Esophagus muscularis mucosa (tissue), 4 donors: ENCODE data around the gene ULK4. TPM values are rescaled to one million over a fixed set of nuclear protein-coding genes. Genes with fewer than 3 reads are reported as not detected.
"Not testable (repeated sequence)": the region's sequence is repeated elsewhere in the genome, so short reads cannot be mapped to it uniquely, and the experiment has no call there.

ENCODE experiments used
- DNase-seq: peaks from one replicate; pipeline ENCODE4 v3.0.0-alpha.2; 2017; ENCODE audit errors: extremely low spot score
- H3K27ac ChIP-seq, 4 donors: fragments of 200-600 bp; sonication (generic); replicated peaks in 1 of 4; 1 replicate in 3 of 4; 2 replicates in 1 of 4; pipeline ENCODE4 v1.5.1; 2016 to 2019; ENCODE audit warnings: mild to moderate bottlenecking in 1 of 4
- H3K27me3 ChIP-seq, 4 donors: fragments of 200-600 bp; sonication (generic); one replicate each; pipeline versions ENCODE4 v1.5.1 to v1.6.0; 2016 to 2019
- H3K36me3 ChIP-seq, 4 donors: fragments of 200-600 bp; sonication (generic); one replicate each; pipeline ENCODE4 v1.5.1; 2016 to 2019
- H3K4me1 ChIP-seq, 4 donors: fragments of 200-600 bp; sonication (generic); one replicate each; pipeline ENCODE4 v1.5.1; 2016 to 2019
- H3K4me3 ChIP-seq, 4 donors: fragments of 200-600 bp; sonication (generic); 1 replicate in 2 of 4; 2 replicates in 2 of 4; pipeline ENCODE4 v1.5.1; 2016 to 2019; ENCODE audit warnings: mild to moderate bottlenecking in 4 of 4, moderate library complexity in 1 of 4
- H3K9me3 ChIP-seq, 4 donors: fragments of 200-600 bp; sonication (generic); 1 replicate in 3 of 4; 2 replicates in 1 of 4; pipeline ENCODE4 v1.5.1; 2016 to 2019
- CTCF ChIP-seq, 3 experiments: fragments of 200-600 bp in 2 of 3; fragments of 450-650 bp in 1 of 3; sonication (generic) in 2 of 3; IDR thresholded peaks; one replicate each; pipeline ENCODE4 v1.5.1; 2017 to 2019; ENCODE audit warnings: antibody characterized with exemption in 3 of 3, mild to moderate bottlenecking in 2 of 3, moderate library complexity in 1 of 3
- EP300 ChIP-seq: sonication (generic); formaldehyde crosslinking; IDR thresholded peaks from one replicate; pipeline ENCODE4 v1.6.1; 2017; ENCODE audit warnings: antibody characterized with exemption
- POLR2A ChIP-seq: fragments of 450-650 bp; IDR thresholded peaks from one replicate; pipeline ENCODE4 v1.6.1; 2017; ENCODE audit warnings: antibody characterized with exemption, moderate library complexity, mild to moderate bottlenecking, low read depth
- POLR2AphosphoS5 ChIP-seq, 2 donors: sonication (generic); formaldehyde crosslinking; IDR thresholded peaks; one replicate each; pipeline ENCODE4 v1.6.1; 2017; ENCODE audit warnings: antibody characterized with exemption in 2 of 2
- WGBS: methylation state at CpG from one replicate; pipeline ENCODE4 v1.1.5; 2018; 5-methylcytosine and 5-hydroxymethylcytosine counted together
- intact Hi-C: fragments of 100-400 bp; cut with DNase I; formaldehyde crosslinking; loops from one replicate; pipeline ENCODE4 v1.15.1; 2023
- total RNA-seq, 4 donors: library from RNA; depleted of rRNA; stranded (reverse); fragments of >200 nt; gene quantifications; one replicate each; pipeline versions ENCODE4 v1.1.0 to v1.2.1, GENCODE V29; 2016

ULK4 gene
- total RNA-seq, 4 donors from 2014 or later, result 4.2 to 15.4 (median 11.0) TPM

GRCh38 chr3:41874022-41874421 lies 87.9 kb downstream of the ULK4 start:
- no peaks in the 10 kb centered on the region for H3K9me3 ChIP-seq
- H3K27ac ChIP-seq, result no peak overlapping the region
- no peak for DNase-seq
- TF ChIP-seq CTCF (IDR thresholded peaks at IDR 0.05), result no peak
- TF ChIP-seq POLR2A, result no peak
- TF ChIP-seq POLR2AphosphoS5 (IDR thresholded peaks at IDR 0.05), result no peak
- no peak for TF ChIP-seq EP300
- 91% methylated on average over 4 of the region's 4 CpGs for WGBS
- H3K4me1 ChIP-seq, result no peaks in the 10 kb centered on the region
- intact Hi-C loops, result no loop called here
- no peaks in the 10 kb centered on the region for H3K36me3 ChIP-seq
- H3K27me3 ChIP-seq, result no peaks in the 10 kb centered on the region
- no peak overlapping the region for H3K4me3 ChIP-seq

GRCh38 chr3:41872157-41872556 lies 89.7 kb downstream of the ULK4 start:
- TF ChIP-seq POLR2A, result no peak
- no peak for TF ChIP-seq CTCF (IDR thresholded peaks at IDR 0.05)
- no peak for TF ChIP-seq POLR2AphosphoS5 (IDR thresholded peaks at IDR 0.05)
- TF ChIP-seq EP300, result no peak
- H3K36me3 ChIP-seq, result no peaks in the 10 kb centered on the region
- no peaks in the 10 kb centered on the region for H3K27me3 ChIP-seq
- no peaks in the 10 kb centered on the region for H3K9me3 ChIP-seq
- no peak overlapping the region for H3K27ac ChIP-seq
- H3K4me3 ChIP-seq, result no peak overlapping the region
- H3K4me1 ChIP-seq, result no peaks in the 10 kb centered on the region
- WGBS, result 88% methylated on average over 1 of the region's 1 CpG
- intact Hi-C loops, result no loop called here
- no peak for DNase-seq

DNA sequence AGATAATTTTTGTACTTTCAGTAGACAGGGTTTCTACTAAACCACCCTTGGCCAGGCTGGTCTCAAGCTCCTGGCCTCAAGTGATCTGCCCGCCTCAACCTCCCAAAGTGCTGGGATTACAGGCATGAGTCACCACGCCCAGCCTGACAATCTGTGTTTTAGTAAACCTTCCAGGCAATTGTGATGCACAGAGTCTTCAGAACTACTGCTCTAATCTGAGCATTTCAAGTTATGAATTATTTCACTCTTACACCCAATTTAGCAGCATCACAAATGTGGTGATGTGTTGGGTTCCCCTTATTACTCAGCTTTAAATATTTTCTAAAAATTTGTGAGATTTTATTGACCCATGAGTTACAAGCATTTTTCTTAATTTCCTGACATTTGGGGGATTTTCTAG lies 94.4 kb downstream of the ULK4 start:
- intact Hi-C loops, result no loop called here
- no peaks in the 10 kb centered on the region for H3K9me3 ChIP-seq
- no peak overlapping the region for H3K27ac ChIP-seq
- no peak overlapping the region for H3K4me3 ChIP-seq
- WGBS, result 89% methylated on average over 2 of the region's 2 CpGs
- no peak for TF ChIP-seq EP300
- no peak for TF ChIP-seq CTCF (IDR thresholded peaks at IDR 0.05)
- TF ChIP-seq POLR2AphosphoS5 (IDR thresholded peaks at IDR 0.05), result no peak
- no peak for TF ChIP-seq POLR2A
- H3K4me1 ChIP-seq, result no peaks in the 10 kb centered on the region
- H3K36me3 ChIP-seq, result no peaks in the 10 kb centered on the region
- H3K27me3 ChIP-seq, result no peaks in the 10 kb centered on the region
- no peak for DNase-seq

- TF ChIP-seq POLR2A (no peak), CTCF (IDR thresholded peaks at IDR 0.05) (no peak), EP300 (no peak), POLR2AphosphoS5 (IDR thresholded peaks at IDR 0.05) (no peak)
- WGBS, result 94% methylated on average over 5 of the region's 6 CpGs
- H3K27ac ChIP-seq, result no peak overlapping the region
- no peaks in the 10 kb centered on the region for H3K36me3 ChIP-seq
- H3K4me3 ChIP-seq, result no peak overlapping the region
- no peaks in the 10 kb centered on the region for H3K27me3 ChIP-seq
- DNase-seq, result no peak
- no peaks in the 10 kb centered on the region for H3K4me1 ChIP-seq
- intact Hi-C loops, result no loop called here
- H3K9me3 ChIP-seq, result no peaks in the 10 kb centered on the region
Measured at GRCh38 chr3:41866298-41866697, 95.6 kb downstream of the ULK4 start.

DNA sequence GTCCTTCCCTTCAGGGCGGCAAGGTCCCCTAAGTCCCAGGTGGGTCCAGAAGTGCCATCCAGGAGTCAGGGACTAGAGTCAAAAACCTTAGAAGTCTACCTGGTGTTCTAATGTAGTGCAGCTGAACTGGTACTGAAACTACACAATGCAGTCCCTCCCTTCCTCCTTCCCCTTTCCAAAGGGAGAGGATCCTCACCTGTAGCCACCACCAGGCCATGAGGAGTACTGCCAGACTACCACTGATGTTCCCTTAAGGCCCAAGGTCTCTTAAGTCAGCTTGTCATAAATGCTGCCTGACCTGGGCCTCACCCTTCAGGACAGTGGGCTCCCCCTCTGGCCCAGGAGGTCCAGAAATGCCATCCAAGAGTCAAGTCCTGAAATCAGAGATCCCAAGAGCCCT lies 98.9 kb downstream of the ULK4 start:
- Histone ChIP-seq H3K4me3 (no peak overlapping the region), H3K27ac (no peak overlapping the region), H3K36me3 (no peaks in the 10 kb centered on the region), H3K4me1 (no peaks in the 10 kb centered on the region), H3K27me3 (no peaks in the 10 kb centered on the region), H3K9me3 (no peaks in the 10 kb centered on the region)
- WGBS, result 100% methylated on average over 1 of the region's 1 CpG
- TF ChIP-seq CTCF (IDR thresholded peaks at IDR 0.05) (no peak), POLR2A (no peak), EP300 (no peak), POLR2AphosphoS5 (IDR thresholded peaks at IDR 0.05) (no peak)
- intact Hi-C loops, result no loop called here
- no peak for DNase-seq

DNA sequence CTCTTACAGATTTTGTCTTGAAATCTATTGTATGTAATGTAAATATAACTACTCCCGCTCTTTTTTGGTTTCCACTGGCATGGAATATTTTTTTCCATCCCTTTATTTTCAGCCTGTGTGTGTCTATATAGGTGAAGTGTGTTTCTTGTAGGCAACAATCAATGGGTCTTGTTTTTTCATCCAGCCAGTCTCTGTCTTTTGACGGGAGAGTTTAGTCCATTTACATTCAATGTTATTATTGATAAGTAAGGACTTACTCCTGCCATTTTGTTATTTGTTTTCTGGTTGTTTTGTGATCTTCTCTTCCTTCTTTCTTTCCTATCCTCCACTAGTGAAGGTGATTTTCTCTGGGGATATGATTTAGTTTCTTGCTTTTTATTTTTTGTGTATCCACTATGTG lies 101.4 kb downstream of the ULK4 start:
- H3K4me3 ChIP-seq, H3K36me3 ChIP-seq, intact Hi-C loops, H3K4me1 ChIP-seq, H3K9me3 ChIP-seq, H3K27me3 ChIP-seq, DNase-seq, H3K27ac ChIP-seq: not testable (repeated sequence)
- WGBS, result 100% methylated on average over 2 of the region's 2 CpGs
